H9 (cell line): Measurements from ENCODE around the gene ITPKB. TPM values are rescaled to one million over a fixed set of nuclear protein-coding genes. Genes with fewer than 3 reads are reported as not detected.

Source experiments
- DNase-seq: peaks from one replicate; pipeline ENCODE4 v3.0.0-alpha.2; 2017
- H2AFZ ChIP-seq: one replicate; pipeline ENCODE4 v1.6.1; 2013; ENCODE audit warnings: mild to moderate bottlenecking, low read length, control low read depth, moderate library complexity
- H2AK5ac ChIP-seq: 2 replicates; pipeline ENCODE4 v1.6.1; 2013; ENCODE audit warnings: low read length, control low read depth, mixed read lengths; ENCODE audit not compliant: insufficient read length
- H2BK120ac ChIP-seq: one replicate; pipeline ENCODE4 v1.6.1; 2013; ENCODE audit warnings: low read depth, mild to moderate bottlenecking, low read length, control low read depth, inconsistent platforms; ENCODE audit not compliant: poor library complexity, severe bottlenecking
- H2BK12ac ChIP-seq: 2 replicates; pipeline ENCODE4 v1.6.1; 2013; ENCODE audit warnings: low read length, control low read depth, mixed read lengths, low read depth; ENCODE audit not compliant: insufficient read length
- H2BK15ac ChIP-seq: 2 replicates; pipeline ENCODE4 v1.6.1; 2013; ENCODE audit warnings: low read depth, low read length, control low read depth
- H2BK20ac ChIP-seq: one replicate; pipeline ENCODE4 v1.6.1; 2013; ENCODE audit warnings: low read depth, mild to moderate bottlenecking, low read length, control low read depth, inconsistent platforms; ENCODE audit not compliant: poor library complexity, severe bottlenecking
- H2BK5ac ChIP-seq: 2 replicates; pipeline ENCODE4 v1.6.1; 2013; ENCODE audit warnings: low read length, control low read depth, mixed read lengths; ENCODE audit not compliant: insufficient read length
- H3K14ac ChIP-seq: 2 replicates; pipeline ENCODE4 v1.6.1; 2013; ENCODE audit warnings: low read length, control low read depth; ENCODE audit not compliant: insufficient read depth
- H3K18ac ChIP-seq: 2 replicates; pipeline ENCODE4 v1.6.1; 2013; ENCODE audit warnings: low read depth, mild to moderate bottlenecking, mixed read lengths, low read length, control low read depth; ENCODE audit not compliant: insufficient read length
- H3K23ac ChIP-seq: 2 replicates; pipeline ENCODE4 v1.6.1; 2013; ENCODE audit warnings: low read length, control low read depth, mixed read lengths, low read depth; ENCODE audit not compliant: insufficient read length
- H3K23me2 ChIP-seq: 2 replicates; pipeline ENCODE4 v1.6.1; 2013; ENCODE audit warnings: low read depth, mild to moderate bottlenecking, mixed read lengths, low read length, control low read depth; ENCODE audit not compliant: insufficient read length, poor library complexity, severe bottlenecking
- H3K27ac ChIP-seq: 2 replicates; pipeline ENCODE4 v1.5.1; 2013; ENCODE audit warnings: low read length, control low read depth, mixed read lengths, low read depth; ENCODE audit not compliant: insufficient read length
- H3K27me3 ChIP-seq: 2 replicates; pipeline ENCODE4 v1.6.1; 2013; ENCODE audit warnings: low read length, control low read depth, inconsistent platforms; ENCODE audit not compliant: insufficient read depth
- H3K4ac ChIP-seq: 2 replicates; pipeline ENCODE4 v1.6.1; 2013; ENCODE audit warnings: low read depth, mild to moderate bottlenecking, control low read depth, inconsistent platforms, low read length, moderate library complexity
- H3K4me1 ChIP-seq: 2 replicates; pipeline ENCODE4 v1.6.1; 2013; ENCODE audit warnings: low read length, control low read depth, inconsistent platforms; ENCODE audit not compliant: insufficient read depth
- H3K4me2 ChIP-seq: 2 replicates; pipeline ENCODE4 v1.6.1; 2013; ENCODE audit warnings: low read length, control low read depth, mixed read lengths; ENCODE audit not compliant: insufficient read length, insufficient read depth
- H3K56ac ChIP-seq: 2 replicates; pipeline ENCODE4 v1.6.1; 2013; ENCODE audit warnings: low read depth, mild to moderate bottlenecking, mixed read lengths, low read length, control low read depth; ENCODE audit not compliant: insufficient read length
- H3K79me1 ChIP-seq: 2 replicates; pipeline ENCODE4 v1.6.1; 2013; ENCODE audit warnings: low read depth, mild to moderate bottlenecking, moderate library complexity, low read length, control low read depth, inconsistent platforms; ENCODE audit not compliant: insufficient read depth, poor library complexity, severe bottlenecking
- H3K79me2 ChIP-seq: 2 replicates; pipeline ENCODE4 v1.6.1; 2013; ENCODE audit warnings: low read length, control low read depth, inconsistent platforms; ENCODE audit not compliant: insufficient read depth
- H3K9ac ChIP-seq: 2 replicates; pipeline ENCODE4 v1.6.1; 2013; ENCODE audit warnings: low read length, control low read depth, mixed read lengths; ENCODE audit not compliant: insufficient read length; ENCODE audit errors: extremely low read depth
- H3K9me3 ChIP-seq: one replicate; pipeline ENCODE4 v1.6.1; 2013; ENCODE audit warnings: low read depth, low read length, inconsistent platforms; ENCODE audit not compliant: control insufficient read depth
- H3T11ph ChIP-seq: one replicate; pipeline ENCODE4 v1.6.1; 2013; ENCODE audit warnings: mild to moderate bottlenecking, low read length, control low read depth, inconsistent platforms
- H4K20me1 ChIP-seq: one replicate; pipeline ENCODE4 v1.6.1; 2013; ENCODE audit not compliant: control insufficient read depth, insufficient read length, insufficient read depth
- H4K5ac ChIP-seq: 2 replicates; pipeline ENCODE4 v1.6.1; 2013; ENCODE audit warnings: low read depth, mild to moderate bottlenecking, mixed read lengths, low read length, control low read depth; ENCODE audit not compliant: insufficient read length
- H4K8ac ChIP-seq: replicated peaks from 2 replicates; pipeline ENCODE4 v1.6.1; 2013; ENCODE audit warnings: low read length, control low read depth, mixed read lengths, low read depth; ENCODE audit not compliant: insufficient read length
- H4K91ac ChIP-seq: 2 replicates; pipeline ENCODE4 v1.6.1; 2013; ENCODE audit warnings: low read depth, mild to moderate bottlenecking, moderate library complexity, mixed read lengths, low read length, control low read depth; ENCODE audit not compliant: insufficient read length
- H3K27ac Mint-ChIP-seq, 3 experiments: 2 replicates in 2 of 3; 3 replicates in 1 of 3; pipeline ENCODE4 v1.8.0; 2020 to 2021; ENCODE audit warnings: mixed read lengths in 3 of 3, mild to moderate bottlenecking in 1 of 3, moderate library complexity in 1 of 3
- H3K27me3 Mint-ChIP-seq: 2 replicates; pipeline ENCODE4 v1.8.0; 2021; ENCODE audit warnings: low read depth, mild to moderate bottlenecking, moderate library complexity, mixed read lengths
- H3K36me3 Mint-ChIP-seq, 3 experiments: 2 replicates in 2 of 3; 3 replicates in 1 of 3; pipeline ENCODE4 v1.8.0; 2020 to 2021; ENCODE audit warnings: low read depth in 3 of 3, mixed read lengths in 3 of 3; ENCODE audit not compliant: insufficient read depth in 1 of 3
- H3K4me1 Mint-ChIP-seq, 2 experiments: 2 replicates each; pipeline ENCODE4 v1.8.0; 2020; ENCODE audit warnings: mixed read lengths in 2 of 2
- H3K4me3 Mint-ChIP-seq, 2 experiments: 2 replicates in 1 of 2; 3 replicates in 1 of 2; pipeline ENCODE4 v1.8.0; 2020 to 2021; ENCODE audit warnings: mild to moderate bottlenecking in 2 of 2, mixed read lengths in 2 of 2, moderate library complexity in 1 of 2
- H3K9me3 Mint-ChIP-seq, 2 experiments: 2 replicates in 1 of 2; 3 replicates in 1 of 2; pipeline ENCODE4 v1.8.0; 2020; ENCODE audit warnings: mild to moderate bottlenecking in 2 of 2, mixed read lengths in 2 of 2, moderate library complexity in 1 of 2
- WGBS: extraction: QIAGEN DNeasy Blood & Tissue Kit; methylation state at CpG from one replicate; pipeline ENCODE4 v1.1.7; 2013; ENCODE audit warnings: missing lambda C conversion rate, low lambda C conversion rate, mixed read lengths; ENCODE audit not compliant: insufficient read length; ENCODE audit errors: extremely low coverage; 5-methylcytosine and 5-hydroxymethylcytosine counted together
- total RNA-seq: library from RNA; stranded (reverse); gene quantifications from 2 replicates; pipeline ENCODE4 v1.2.1, GENCODE V29; 2021
- TF ChIP-seq, protein P1 (sequence below): fragments of 200-600 bp; sonication (generic); conservative IDR thresholded peaks from 3 replicates; pipeline ENCODE4 v1.8.0; 2021; ENCODE audit warnings: antibody characterized with exemption, mild to moderate bottlenecking

The ITPKB gene
- total RNA-seq, 1 experiment from 2014 or later: 3.8 TPM

DNA sequence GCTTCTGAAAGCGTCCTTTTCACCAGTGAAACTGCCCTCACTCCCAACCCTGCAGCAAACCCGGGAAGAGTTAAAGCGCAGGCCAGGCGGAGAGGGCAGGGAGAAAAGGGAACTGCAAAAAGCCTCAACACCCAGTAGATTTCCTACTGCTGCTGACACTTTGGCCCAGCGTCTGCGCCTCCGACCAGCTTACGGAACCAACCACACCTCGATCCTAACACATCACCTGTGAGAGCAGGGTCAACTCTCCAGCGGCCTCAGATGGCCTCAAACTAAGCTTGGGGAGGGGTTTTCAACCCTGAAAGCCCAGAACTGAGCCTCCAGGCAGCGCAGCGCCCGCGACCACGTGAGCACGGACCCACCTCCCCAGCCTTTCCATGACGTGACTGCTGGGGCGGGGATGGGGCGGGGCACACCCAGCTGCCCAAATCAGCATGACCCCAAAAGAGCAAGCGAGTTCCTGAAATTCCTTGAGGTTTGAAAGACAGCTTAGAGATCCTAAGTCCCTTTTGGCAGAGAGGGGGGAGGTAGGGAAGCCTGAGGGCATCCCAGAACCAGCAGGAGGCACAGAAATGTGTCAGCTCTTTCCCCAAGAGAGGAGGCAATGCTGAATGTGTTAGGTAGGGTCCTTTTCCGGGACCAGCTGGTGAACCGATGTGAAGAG, 59.1 kb downstream of the ITPKB start:
- Histone ChIP-seq H2BK15ac (no peak overlapping the region), H4K91ac (no peak overlapping the region), H3K27me3 (peaks cover 2% of the 10 kb centered on the region; the same call in 1 of the 2 replicates), H3K79me1 (no peaks in the 10 kb centered on the region), H2AFZ (no peak overlapping the region), H3K56ac (no peak overlapping the region), H2BK5ac (no peak overlapping the region), H4K5ac (no peak overlapping the region), H2BK120ac (no peak overlapping the region), H3T11ph (no peak overlapping the region), H3K27ac (no peak overlapping the region), H3K4me1 (peaks cover 14% of the 10 kb centered on the region), H3K9ac (peak overlapping the region; percentile 71), H3K23ac (no peak overlapping the region), H3K9me3 (no peaks in the 10 kb centered on the region), H2AK5ac (no peak overlapping the region), H3K23me2 (no peaks in the 10 kb centered on the region), H4K8ac (no peak overlapping the region), H4K20me1 (no peaks in the 10 kb centered on the region), H3K14ac (peak overlapping the region; percentile 93; the same call in 1 of the 2 replicates), H3K18ac (peak overlapping the region; percentile 89), H3K79me2 (no peaks in the 10 kb centered on the region), H2BK20ac (no peak overlapping the region), H3K4me2 (peak overlapping the region; percentile 54), H3K4ac (no peak overlapping the region), H2BK12ac (peak overlapping the region; percentile 38)
- DNase-seq: peak; percentile 99
- H3K36me3 Mint-ChIP-seq: no peaks in the 10 kb centered on the region
- H3K27ac Mint-ChIP-seq: peak overlapping the region; percentile 29 to 97 (median 73); a peak in 6 of 7 replicates
- peaks cover 65 to 69% of the 10 kb centered on the region in 2 experiments for H3K4me1 Mint-ChIP-seq
- peak overlapping the region; percentile 51 to 70 for H3K4me3 Mint-ChIP-seq
- H3K27me3 Mint-ChIP-seq: peaks cover 66% of the 10 kb centered on the region
- TF ChIP-seq, protein P1, sequence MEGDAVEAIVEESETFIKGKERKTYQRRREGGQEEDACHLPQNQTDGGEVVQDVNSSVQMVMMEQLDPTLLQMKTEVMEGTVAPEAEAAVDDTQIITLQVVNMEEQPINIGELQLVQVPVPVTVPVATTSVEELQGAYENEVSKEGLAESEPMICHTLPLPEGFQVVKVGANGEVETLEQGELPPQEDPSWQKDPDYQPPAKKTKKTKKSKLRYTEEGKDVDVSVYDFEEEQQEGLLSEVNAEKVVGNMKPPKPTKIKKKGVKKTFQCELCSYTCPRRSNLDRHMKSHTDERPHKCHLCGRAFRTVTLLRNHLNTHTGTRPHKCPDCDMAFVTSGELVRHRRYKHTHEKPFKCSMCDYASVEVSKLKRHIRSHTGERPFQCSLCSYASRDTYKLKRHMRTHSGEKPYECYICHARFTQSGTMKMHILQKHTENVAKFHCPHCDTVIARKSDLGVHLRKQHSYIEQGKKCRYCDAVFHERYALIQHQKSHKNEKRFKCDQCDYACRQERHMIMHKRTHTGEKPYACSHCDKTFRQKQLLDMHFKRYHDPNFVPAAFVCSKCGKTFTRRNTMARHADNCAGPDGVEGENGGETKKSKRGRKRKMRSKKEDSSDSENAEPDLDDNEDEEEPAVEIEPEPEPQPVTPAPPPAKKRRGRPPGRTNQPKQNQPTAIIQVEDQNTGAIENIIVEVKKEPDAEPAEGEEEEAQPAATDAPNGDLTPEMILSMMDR: no peak
- H3K9me3 Mint-ChIP-seq: no peaks in the 10 kb centered on the region; a peak in 1 of 5 replicates
- WGBS: no CpG with 5 or more reads among the region's 22 CpGs
